Right atrium auricular region (tissue), 2 donors: ENCODE results near the gene CLRN2. TPM values are rescaled to one million over a fixed set of nuclear protein-coding genes. Genes with fewer than 3 reads are reported as not detected.
"Not testable (repeated sequence)": the region's sequence is repeated elsewhere in the genome, so short reads cannot be mapped to it uniquely, and the experiment has no call there.

ENCODE experiments used
- DNase-seq: peaks from one replicate; pipeline ENCODE4 v3.0.0-alpha.2; 2019; ENCODE audit warnings: low spot score
- H3K27ac ChIP-seq, 2 donors: fragments of 200-600 bp; sonication (generic); 1 replicate in 1 of 2; 2 replicates in 1 of 2; pipeline ENCODE4 v1.5.1; 2016 to 2019
- H3K27me3 ChIP-seq, 2 donors: fragments of 200-600 bp; sonication (generic); one replicate each; pipeline versions ENCODE4 v1.5.1 to v1.6.0; 2017 to 2019
- H3K36me3 ChIP-seq: fragments of 200-600 bp; sonication (generic); one replicate; pipeline ENCODE4 v1.5.1; 2016
- H3K4me1 ChIP-seq, 2 donors: fragments of 200-600 bp; sonication (generic); one replicate each; pipeline versions ENCODE4 v1.5.1 to v1.6.0; 2017 to 2019
- H3K4me3 ChIP-seq, 2 donors: fragments of 200-600 bp; sonication (generic); 1 replicate in 1 of 2; 2 replicates in 1 of 2; pipeline ENCODE4 v1.5.1; 2017 to 2019; ENCODE audit warnings: mild to moderate bottlenecking in 1 of 2, moderate library complexity in 1 of 2
- H3K9me3 ChIP-seq, 2 donors: fragments of 200-600 bp; sonication (generic); one replicate each; pipeline ENCODE4 v1.5.1; 2019
- total RNA-seq, 2 donors: library from RNA; depleted of rRNA; stranded (reverse); fragments of >200 nt; gene quantifications; one replicate each; pipeline ENCODE4 v1.1.0, GENCODE V29; 2016
- TF ChIP-seq, protein P1 (sequence below), 2 donors: fragments of 200-600 bp; sonication (generic); IDR thresholded peaks; one replicate each; pipeline ENCODE4 v1.5.1; 2019; ENCODE audit warnings: antibody characterized with exemption in 2 of 2

Gene CLRN2
- total RNA-seq, 2 donors from 2014 or later: not detected

GRCh38 chr4:17562157-17562556 lies 47.2 kb downstream of the CLRN2 start:
- no peaks in the 10 kb centered on the region for H3K36me3 ChIP-seq
- TF ChIP-seq, protein P1, sequence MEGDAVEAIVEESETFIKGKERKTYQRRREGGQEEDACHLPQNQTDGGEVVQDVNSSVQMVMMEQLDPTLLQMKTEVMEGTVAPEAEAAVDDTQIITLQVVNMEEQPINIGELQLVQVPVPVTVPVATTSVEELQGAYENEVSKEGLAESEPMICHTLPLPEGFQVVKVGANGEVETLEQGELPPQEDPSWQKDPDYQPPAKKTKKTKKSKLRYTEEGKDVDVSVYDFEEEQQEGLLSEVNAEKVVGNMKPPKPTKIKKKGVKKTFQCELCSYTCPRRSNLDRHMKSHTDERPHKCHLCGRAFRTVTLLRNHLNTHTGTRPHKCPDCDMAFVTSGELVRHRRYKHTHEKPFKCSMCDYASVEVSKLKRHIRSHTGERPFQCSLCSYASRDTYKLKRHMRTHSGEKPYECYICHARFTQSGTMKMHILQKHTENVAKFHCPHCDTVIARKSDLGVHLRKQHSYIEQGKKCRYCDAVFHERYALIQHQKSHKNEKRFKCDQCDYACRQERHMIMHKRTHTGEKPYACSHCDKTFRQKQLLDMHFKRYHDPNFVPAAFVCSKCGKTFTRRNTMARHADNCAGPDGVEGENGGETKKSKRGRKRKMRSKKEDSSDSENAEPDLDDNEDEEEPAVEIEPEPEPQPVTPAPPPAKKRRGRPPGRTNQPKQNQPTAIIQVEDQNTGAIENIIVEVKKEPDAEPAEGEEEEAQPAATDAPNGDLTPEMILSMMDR (IDR thresholded peaks at IDR 0.05): no peak
- DNase-seq: no peak
- H3K4me1 ChIP-seq: no peaks in the 10 kb centered on the region
- H3K27me3 ChIP-seq: no peaks in the 10 kb centered on the region
- H3K4me3 ChIP-seq: no peak overlapping the region
- no peaks in the 10 kb centered on the region for H3K9me3 ChIP-seq
- H3K27ac ChIP-seq: no peak overlapping the region

DNA sequence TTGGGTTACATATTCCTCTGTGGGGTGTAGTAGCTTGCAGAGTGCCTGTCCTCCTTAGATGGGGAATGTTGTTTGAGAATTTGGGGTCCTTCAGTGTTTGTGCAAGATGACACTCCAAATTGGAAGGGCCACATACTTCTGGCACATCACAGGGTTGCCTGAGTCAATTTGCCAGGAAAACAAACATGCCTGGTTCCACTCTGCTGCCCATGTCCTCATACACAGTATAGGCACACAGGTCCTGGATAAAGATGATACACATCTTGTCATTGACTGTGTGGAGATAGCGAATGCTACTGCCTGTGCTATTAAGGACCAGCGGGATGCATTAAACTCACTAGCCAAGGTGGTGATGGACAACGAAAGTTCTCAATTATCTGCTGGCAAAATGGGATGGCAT lies 50.9 kb downstream of the CLRN2 start:
- H3K27me3 ChIP-seq: no peaks in the 10 kb centered on the region
- no peaks in the 10 kb centered on the region for H3K36me3 ChIP-seq
- TF ChIP-seq, protein P1 (IDR thresholded peaks at IDR 0.05): no peak
- H3K9me3 ChIP-seq: no peaks in the 10 kb centered on the region
- DNase-seq: no peak
- H3K27ac ChIP-seq: no peak overlapping the region
- H3K4me1 ChIP-seq: no peaks in the 10 kb centered on the region
- no peak overlapping the region for H3K4me3 ChIP-seq

GRCh38 chr4:17567271-17567670 lies 52.3 kb downstream of the CLRN2 start:
- H3K4me3 ChIP-seq: no peak overlapping the region
- no peaks in the 10 kb centered on the region for H3K9me3 ChIP-seq
- H3K36me3 ChIP-seq: no peaks in the 10 kb centered on the region
- no peaks in the 10 kb centered on the region for H3K4me1 ChIP-seq
- TF ChIP-seq, protein P1 (IDR thresholded peaks at IDR 0.05): no peak
- H3K27me3 ChIP-seq: no peaks in the 10 kb centered on the region
- no peak overlapping the region for H3K27ac ChIP-seq
- DNase-seq: no peak

DNA sequence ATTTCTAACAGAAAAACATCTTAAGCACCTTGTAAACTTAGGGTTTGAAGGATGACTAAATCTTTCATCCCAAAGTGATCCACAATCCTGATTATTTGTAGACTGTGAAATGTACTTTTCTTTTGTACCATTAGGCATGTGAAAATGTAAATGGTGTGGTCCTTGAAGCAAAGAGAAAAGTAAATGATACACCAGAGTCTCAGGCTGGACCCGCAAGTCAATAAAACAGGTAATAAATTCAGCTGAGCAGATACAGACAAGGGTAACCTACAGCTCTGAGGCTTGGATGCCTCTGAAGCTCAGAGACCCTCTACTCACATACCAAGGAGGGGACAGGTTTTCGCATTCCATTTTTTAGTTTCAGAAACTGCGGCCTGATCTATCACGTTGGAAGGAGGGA lies 59.2 kb downstream of the CLRN2 start:
- Histone ChIP-seq H3K27ac (no peak overlapping the region), H3K4me3 (no peak overlapping the region), H3K36me3 (no peaks in the 10 kb centered on the region), H3K9me3 (no peaks in the 10 kb centered on the region), H3K4me1 (peaks cover 0 to 19% of the 10 kb centered on the region in 2 donors), H3K27me3 (no peaks in the 10 kb centered on the region)
- TF ChIP-seq, protein P1 (IDR thresholded peaks at IDR 0.05): no peak
- no peak for DNase-seq

GRCh38 chr4:17575177-17575576 lies 60.2 kb downstream of the CLRN2 start:
- not testable (repeated sequence) for H3K27me3 ChIP-seq, H3K27ac ChIP-seq, H3K9me3 ChIP-seq, H3K36me3 ChIP-seq, H3K4me3 ChIP-seq, DNase-seq
- H3K4me1 ChIP-seq: peaks cover 0 to 23% of the 10 kb centered on the region in 2 donors

Other genes starting within 250 kb of the CLRN2 start
- gene QDPR, start 3.1 kb upstream of the CLRN2 start, total RNA-seq: 10 to 100 TPM in 1 of 2 donors, 1 to 10 TPM in 1; 5.8 to 14.8 TPM
- 10 to 100 TPM; 35.5 to 67.2 TPM for gene LAP3, start 62.0 kb downstream of the CLRN2 start, total RNA-seq
- gene MED28, start 99.5 kb downstream of the CLRN2 start, total RNA-seq: 1 to 10 TPM; 5.1 to 5.9 TPM